ENCODE measurements around the gene NRN1L.

NRN1L gene

GRCh38 chr16:67922221-67922620, 37.5 kb downstream of the NRN1L start:
- DNase-seq, result no peak

DNA sequence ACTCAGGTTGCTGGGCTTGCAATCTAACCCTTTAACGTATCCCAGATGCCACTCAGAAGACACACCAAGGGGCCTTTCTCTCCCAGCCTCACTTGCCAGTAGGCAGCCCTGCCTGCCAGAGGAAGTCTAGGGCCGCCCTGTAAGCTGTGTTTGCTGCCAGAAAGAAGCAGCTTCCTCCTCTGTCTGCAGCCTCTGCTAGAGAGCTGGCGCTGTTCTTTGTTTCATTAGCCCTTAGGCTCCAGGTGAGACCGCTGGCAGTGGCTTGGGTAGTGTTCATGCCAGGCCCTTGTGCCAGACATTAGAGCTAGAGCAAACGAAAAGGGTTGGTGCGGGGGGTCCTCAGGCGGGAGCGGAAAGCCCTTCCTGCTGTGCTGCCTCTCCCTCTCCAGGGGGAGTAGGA, 38.1 kb downstream of the NRN1L start:
- no peak for DNase-seq

DNA sequence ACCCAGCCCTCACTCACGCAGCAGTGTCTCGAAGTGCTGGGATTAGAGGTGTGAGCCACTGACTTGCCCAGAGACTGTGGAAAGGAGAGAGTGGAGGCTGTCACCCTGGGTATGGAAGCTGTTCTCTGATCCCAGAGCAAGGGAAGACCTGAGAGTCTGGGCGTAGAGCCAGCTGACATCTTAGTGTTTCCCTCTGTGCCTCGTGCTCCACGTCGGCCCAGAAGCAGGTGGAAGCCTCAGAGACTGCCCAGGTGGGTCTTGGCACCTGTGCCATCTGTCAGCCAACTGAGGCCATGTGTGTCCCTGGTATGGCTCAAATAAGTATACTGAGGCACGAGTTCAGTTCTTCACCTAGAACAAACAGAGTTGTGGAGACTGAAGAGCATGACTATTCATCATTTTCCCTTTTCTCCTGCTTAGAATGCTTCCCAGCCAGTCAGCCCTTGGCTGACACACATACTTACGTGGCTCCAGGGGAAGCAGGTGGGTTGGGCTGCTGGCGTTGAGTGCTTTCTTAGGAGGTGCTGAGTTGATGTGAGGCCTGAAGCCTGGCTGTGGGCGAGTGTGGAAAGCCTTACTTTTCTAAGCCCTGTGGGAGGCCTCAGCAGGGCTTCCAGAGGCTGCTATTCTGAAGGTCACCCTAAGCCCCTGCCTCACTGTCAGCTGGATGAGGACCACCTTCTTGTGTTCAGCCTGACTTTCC, 38.9 kb downstream of the NRN1L start:
- no peak for DNase-seq

DNA sequence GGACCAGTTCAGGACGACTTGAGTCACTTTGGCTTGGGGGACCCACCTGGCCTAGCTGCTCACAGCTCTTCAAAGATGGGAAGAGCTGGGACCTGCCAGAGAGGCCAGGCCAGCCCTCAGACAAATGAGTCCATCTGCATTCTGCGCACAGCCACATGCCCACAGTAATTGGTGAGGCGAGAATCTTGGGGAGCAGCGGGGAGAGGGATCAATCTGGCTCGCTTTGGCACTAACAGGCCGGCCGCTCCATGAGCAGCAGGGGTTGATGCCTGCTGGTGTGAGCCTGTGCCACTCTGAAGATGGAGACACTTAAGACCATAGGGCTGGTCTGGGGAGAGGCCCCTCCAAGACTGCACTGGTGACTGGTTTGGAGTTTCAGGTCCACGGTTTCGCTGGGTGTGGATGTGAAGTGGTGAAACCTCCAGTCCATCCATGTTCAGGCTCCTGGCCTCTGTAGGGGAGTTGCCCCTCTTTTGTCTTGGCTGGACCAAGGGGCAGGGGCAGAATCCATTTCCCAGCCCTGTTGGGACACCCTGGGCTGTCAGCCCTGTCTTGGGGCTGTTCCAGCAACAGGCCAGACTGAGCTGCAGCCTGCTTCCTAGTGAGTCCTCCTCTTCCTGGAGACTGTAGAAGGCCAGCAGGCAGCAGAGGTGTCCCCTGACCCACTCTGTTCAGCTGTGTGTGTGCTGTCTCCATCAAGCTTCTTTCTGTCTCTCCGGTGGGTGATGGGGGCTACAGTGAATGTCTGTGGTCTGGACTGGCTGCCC, 39.6 kb downstream of the NRN1L start:
- no peak for DNase-seq

GRCh38 chr16:67926181-67926750, 41.6 kb downstream of the NRN1L start:
- no peak for DNase-seq

DNA sequence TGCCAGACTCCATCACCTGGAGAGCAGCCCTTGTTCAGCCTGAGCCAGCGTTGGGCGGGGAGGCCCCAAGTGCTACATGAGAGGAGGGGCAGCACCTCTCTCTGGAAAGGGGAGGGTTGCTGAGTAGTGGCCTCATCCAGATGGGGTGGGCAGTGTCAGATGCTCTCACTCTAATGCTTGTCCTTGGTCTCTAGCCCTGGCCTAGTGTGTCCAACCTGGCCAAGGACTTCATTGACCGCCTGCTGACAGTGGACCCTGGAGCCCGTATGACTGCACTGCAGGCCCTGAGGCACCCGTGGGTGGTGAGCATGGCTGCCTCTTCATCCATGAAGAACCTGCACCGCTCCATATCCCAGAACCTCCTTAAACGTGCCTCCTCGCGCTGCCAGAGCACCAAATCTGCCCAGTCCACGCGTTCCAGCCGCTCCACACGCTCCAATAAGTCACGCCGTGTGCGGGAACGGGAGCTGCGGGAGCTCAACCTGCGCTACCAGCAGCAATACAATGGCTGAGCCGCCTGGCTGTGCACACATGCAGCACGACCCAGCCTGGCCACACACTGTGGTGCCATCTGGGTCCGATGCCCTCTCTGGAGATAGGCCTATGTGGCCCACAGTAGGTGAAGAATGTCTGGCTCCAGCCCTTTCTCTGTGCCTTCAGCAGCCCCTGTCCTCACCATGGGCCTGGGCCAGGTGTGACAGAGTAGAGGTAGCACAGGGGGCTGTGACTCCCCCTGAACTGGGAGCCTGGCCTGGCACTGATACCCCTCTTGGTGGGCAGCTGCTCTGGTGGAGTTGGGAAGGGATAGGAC, 42.7 kb downstream of the NRN1L start:
- DNase-seq, result no peak

- no peak for DNase-seq
Measured at GRCh38 chr16:67928147-67928546, 43.5 kb downstream of the NRN1L start.

DNA sequence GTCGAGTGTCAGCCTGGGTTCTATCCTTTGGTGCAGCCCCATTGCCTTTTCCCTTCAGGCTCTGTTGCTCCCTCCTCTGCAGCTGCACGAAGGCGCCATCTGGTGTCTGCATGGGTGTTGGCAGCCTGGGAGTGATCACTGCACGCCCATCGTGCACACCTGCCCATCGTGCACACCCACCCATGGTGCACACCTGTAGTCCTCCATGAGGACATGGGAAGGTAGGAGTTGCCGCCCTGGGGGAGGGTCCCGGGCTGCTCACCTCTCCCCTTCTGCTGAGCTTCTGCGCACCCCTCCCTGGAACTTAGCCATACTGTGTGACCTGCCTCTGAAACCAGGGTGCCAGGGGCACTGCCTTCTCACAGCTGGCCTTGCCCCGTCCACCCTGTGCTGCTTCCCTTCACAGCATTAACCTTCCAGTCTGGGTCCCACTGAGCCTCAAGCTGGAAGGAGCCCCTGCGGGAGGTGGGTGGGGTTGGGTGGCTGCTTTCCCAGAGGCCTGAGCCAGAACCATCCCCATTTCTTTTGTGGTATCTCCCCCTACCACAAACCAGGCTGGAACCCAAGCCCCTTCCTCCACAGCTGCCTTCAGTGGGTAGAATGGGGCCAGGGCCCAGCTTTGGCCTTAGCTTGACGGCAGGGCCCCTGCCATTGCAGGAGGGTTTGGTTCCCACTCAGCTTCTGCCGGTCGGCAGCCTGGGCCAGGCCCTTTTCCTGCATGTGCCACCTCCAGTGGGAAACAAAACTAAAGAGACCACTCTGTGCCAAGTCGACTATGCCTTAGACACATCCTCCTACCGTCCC, 44.1 kb downstream of the NRN1L start:
- DNase-seq, result peak; percentile 29

GRCh38 chr16:67930191-67930590, 45.5 kb downstream of the NRN1L start:
- no peak for DNase-seq

DNA sequence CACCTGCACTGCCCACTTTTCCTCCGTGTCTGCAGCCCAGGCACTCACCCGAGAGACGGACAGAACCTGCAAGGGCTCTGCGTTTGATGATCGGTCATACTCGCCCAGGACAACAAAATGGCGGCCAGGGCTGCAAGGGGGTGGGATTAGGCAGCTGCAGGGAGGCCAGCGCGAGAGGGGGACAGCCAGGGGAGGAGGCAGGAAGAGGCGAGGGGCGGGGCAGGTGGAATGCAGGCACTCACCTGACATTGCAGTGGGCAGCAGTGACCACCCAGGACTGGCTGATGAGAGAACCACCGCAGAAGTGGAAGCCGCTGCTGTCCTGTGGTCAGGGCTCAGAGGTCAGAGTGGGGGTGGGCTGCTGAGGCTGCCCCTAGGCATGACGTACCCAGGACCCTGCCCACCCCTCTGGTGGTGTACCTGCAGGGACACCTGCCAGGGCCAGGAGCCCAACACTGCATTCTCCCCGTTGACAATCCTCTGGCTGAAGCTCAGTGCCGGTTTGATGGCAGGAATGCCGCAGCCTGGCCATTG, 46.1 kb downstream of the NRN1L start:
- DNase-seq, result no peak

DNA sequence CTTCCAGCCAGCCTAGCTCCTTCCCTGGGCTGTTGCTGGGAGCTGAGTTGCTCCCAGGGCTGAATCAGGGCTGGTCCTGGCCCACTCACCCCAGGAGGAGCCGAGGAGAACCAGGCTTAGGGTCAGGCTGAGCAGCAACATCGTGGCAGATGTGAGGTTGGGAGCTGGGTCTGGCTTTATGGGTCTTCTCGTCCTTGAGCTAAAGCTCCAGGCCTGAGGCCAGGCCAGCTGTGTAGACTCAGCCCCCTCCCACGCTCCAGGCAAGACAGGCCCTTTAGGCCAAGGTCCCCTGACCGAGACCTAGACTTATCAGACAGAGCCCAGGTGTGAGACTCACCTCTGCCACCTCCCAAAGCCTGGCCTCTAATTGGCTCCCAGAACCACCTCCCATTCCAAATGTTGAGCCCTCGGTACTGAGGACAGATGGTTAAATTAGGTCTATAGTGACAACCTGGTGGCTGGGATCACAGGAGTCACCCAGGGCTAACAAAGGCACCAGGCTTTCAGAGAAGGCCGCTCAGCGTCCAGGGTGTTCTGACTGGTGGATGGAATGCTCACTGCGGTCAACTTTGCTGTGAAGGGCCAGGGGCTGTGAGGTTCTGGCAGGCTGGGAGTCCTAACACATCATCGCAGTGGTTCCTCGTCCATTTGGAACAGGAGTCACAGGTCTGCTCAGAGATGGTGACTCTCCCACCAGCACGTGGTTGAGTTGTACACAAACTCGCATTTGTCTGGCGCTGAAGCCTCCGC, 47.2 kb downstream of the NRN1L start, which contains the start of gene CTRL:
Gene CTRL (minus strand): TSS at position 151 of the 750 bp plus-strand sequence. CDS start 10 bp downstream, at position 141.
- no peak for DNase-seq

- no peak for DNase-seq
Measured at GRCh38 chr16:67932462-67932840, 47.8 kb downstream of the NRN1L start.

DNA sequence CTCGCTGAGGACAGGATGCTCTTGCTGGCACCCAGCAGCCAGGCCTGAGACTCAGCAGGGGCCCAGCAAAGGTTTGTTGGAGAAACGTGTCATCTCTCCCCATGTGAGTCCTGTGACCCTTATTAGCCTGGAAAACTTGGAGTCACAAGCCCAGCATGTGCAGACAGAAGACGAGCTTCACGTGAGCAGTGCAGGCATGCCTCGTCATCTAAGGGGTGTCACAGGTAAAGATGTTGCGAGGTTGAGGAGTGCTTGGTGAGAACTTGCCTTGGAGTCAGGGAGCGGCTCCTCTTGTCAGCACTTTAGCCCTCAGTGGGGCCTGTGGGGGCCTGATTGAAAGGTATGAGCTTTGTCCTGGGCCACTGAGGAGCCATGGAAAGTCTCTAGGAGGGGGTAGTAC, 49.1 kb downstream of the NRN1L start:
- no peak for DNase-seq

DNA sequence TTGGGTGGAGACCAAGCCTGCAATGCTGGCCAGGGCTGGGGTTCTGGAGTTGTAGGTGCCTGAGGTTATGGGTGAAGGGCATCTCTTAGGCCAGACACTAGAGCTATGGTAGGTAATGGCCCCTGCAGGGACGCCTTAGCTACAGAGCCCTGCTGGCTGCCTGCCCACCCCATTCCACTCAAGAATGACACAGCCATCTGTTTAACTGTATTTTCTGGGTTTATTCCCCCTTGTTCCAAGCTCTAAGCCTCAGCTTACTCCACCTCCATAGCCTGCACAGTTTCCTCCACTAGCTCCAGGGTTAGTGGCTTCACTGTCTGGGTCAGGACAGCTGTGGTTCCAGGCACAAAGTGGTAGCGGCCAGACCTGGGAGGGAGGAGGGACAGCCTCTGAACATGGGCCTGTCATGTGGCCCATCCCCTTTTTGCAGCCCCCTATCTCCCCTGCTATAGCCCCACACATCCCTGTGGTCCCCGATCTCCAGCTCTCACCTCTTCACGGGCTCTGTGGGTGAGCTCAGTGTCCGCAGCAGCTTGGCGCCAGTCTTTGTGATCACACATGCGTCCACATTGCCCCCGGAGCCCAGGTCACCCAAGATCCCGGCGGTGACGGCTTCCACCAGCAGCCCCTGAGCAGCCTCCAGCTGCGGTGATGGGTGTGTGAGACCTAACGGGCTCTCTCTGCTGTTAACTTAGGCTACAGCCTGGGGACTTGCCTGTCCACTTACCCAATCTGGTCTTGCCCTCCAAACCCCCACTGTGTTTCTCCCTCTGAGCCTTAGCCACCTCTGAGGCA, 49.8 kb downstream of the NRN1L start:
- no peak for DNase-seq

- DNase-seq, result no peak
Measured at GRCh38 chr16:67935101-67935401, 50.4 kb downstream of the NRN1L start.

DNA sequence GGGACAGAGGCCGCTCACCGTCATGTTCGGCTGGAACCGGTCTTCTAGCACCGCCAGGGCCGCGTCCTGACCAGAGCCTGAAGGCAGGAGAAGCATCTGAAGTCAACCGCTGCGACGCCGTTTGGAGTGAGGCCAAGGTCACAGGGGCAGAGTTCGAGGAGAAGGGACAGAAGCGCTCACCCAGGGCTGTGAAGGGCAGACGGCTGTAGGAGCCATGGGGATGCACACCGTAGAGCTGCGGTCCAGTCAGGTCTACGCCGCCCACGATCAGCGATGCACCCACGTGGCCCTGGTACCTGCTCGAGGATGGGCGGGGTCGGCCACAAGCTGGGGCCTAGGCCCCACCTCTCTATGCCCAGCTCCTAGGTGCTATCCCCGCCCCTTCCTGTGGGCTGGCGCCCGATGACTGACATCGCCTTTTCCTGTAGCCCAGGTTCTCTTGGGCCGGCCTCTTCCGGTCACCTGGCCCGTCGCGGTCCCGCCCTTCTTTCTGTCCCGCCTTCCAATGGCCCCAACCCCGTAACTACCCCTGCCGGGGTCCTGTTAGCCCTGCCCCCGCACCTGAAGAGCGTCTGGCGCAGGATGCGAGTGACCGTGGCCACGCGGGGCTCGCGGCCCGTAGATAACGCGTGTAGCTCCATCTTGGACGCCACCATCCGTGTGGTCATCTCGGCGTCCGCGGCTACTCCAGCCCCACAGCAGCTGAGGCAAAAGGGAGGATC, 50.9 kb downstream of the NRN1L start:
- DNase-seq, result peak; percentile 91

Measured in NCI-H2227 treated with DMSO at 0.1 percent for 48 hours (cell line).